Small intestine (tissue), 7 donors: ENCODE data around the gene PARD6B. TPM values are rescaled to one million over a fixed set of nuclear protein-coding genes. Genes with fewer than 3 reads are reported as not detected.

Source experiments
- DNase-seq, 2 donors: peaks; one replicate each; pipeline versions ENCODE4 v3.0.0 to v3.0.0-alpha.2; 2013
- FAIRE-seq: peaks from 2 replicates; lab custom pipeline; 2012; peaks lifted over from hg19 to GRCh38; lab: Jason Lieb, UNC
- H3K27ac ChIP-seq, 3 donors: one replicate each; pipeline ENCODE4 v1.5.1; 2013; ENCODE audit warnings: low read length in 2 of 3, mild to moderate bottlenecking in 2 of 3, control low read depth in 1 of 3, inconsistent platforms in 1 of 3, low read depth in 1 of 3, moderate library complexity in 1 of 3
- H3K27me3 ChIP-seq, 3 donors: one replicate each; pipeline ENCODE4 v1.6.1; 2013; ENCODE audit warnings: low read length in 3 of 3, inconsistent platforms in 1 of 3; ENCODE audit not compliant: control insufficient read depth in 3 of 3, insufficient read depth in 3 of 3
- H3K36me3 ChIP-seq, 3 donors: one replicate each; pipeline ENCODE4 v1.6.1; 2013; ENCODE audit warnings: low read length in 3 of 3, inconsistent platforms in 1 of 3, low read depth in 1 of 3, mild to moderate bottlenecking in 1 of 3, moderate library complexity in 1 of 3; ENCODE audit not compliant: control insufficient read depth in 3 of 3, insufficient read depth in 2 of 3
- H3K4me1 ChIP-seq, 3 donors: one replicate each; pipeline ENCODE4 v1.6.1; 2013; ENCODE audit warnings: low read length in 2 of 3, inconsistent platforms in 1 of 3, low read depth in 1 of 3, mild to moderate bottlenecking in 1 of 3, moderate library complexity in 1 of 3; ENCODE audit not compliant: control insufficient read depth in 3 of 3, insufficient read depth in 2 of 3
- H3K4me3 ChIP-seq, 3 donors: one replicate each; pipeline ENCODE4 v1.5.1; 2013; ENCODE audit warnings: low read length in 3 of 3, control low read depth in 1 of 3, inconsistent platforms in 1 of 3, low read depth in 1 of 3, mild to moderate bottlenecking in 1 of 3, moderate library complexity in 1 of 3
- H3K9me3 ChIP-seq, 2 donors: one replicate each; pipeline ENCODE4 v1.6.1; 2013; ENCODE audit warnings: low read depth in 1 of 2, low read length in 1 of 2; ENCODE audit not compliant: control insufficient read depth in 2 of 2, insufficient read depth in 1 of 2
- WGBS, 3 donors: extraction: QIAGEN DNeasy Blood & Tissue Kit; methylation state at CpG; one replicate each; pipeline ENCODE4 v1.1.7; 2013; 5-methylcytosine and 5-hydroxymethylcytosine counted together
- polyA plus RNA-seq, 4 donors: library from polyadenylated mRNA; stranded (reverse) in 3 of 4; unstranded in 1 of 4; fragments of 200-250 nt in 3 of 4; fragments of 120-200 nt in 1 of 4; gene quantifications; one replicate each; pipeline versions ENCODE4 v1.2.1 to v1.2.3, GENCODE V29; 2013
- donor health status: healthy with polysubstance abuse.
- donor health status: control.
- donor health status: control.
- donor health status: Bipolar disorder and iron deficiency.
- donor health status: healthy.

Gene PARD6B
- polyA plus RNA-seq, 4 donors = 2.4 to 14.3 (median 9.0) TPM

DNA sequence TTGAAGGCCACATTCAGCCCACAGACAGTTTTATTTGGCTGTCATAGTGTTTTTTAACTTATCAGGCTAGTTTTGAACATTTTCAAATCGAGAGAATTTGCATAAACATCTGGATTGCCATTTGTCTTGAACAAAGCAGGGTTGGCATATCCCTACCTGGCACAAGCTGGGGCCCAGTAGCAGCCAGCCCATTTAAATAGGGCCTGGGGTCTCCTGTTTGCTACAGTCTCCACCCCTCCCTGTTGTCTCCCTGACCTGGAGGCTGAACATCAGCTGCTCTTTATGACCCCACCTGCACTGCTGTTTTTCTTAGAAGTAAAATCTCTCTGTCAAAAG is 73.9 kb downstream of the PARD6B start:
- Histone ChIP-seq H3K27ac (peak overlapping the region in 2 of 3 donors; percentile 27 to 35), H3K4me1 (no peaks in the 10 kb centered on the region), H3K4me3 (no peak overlapping the region), H3K9me3 (no peaks in the 10 kb centered on the region), H3K36me3 (no peaks in the 10 kb centered on the region), H3K27me3 (no peaks in the 10 kb centered on the region)
- WGBS, 3 donors = 50 to 87% (median 50%) methylated on average over 1 of the region's 1 CpG
- FAIRE-seq (no peak), DNase-seq (no peak)

- H3K27ac ChIP-seq = no peak overlapping the region
- 91 to 95% (median 92%) methylated on average over 5 of the region's 5 CpGs for WGBS, 3 donors
Observed at GRCh38 chr20:50806126-50806768, 74.9 kb downstream of the PARD6B start.

More at GRCh38 chr20:50806126-50806768, 74.9 kb downstream of the PARD6B start:
- H3K9me3 ChIP-seq = peaks cover 0 to 3% of the 10 kb centered on the region in 2 donors
- H3K4me1 ChIP-seq = no peaks in the 10 kb centered on the region
- no peak overlapping the region for H3K4me3 ChIP-seq
- DNase-seq (no peak), FAIRE-seq (no peak)
- H3K36me3 ChIP-seq = no peaks in the 10 kb centered on the region
- no peaks in the 10 kb centered on the region for H3K27me3 ChIP-seq

Other genes starting within 250 kb of the PARD6B start
- gene PTPN1, start 221.2 kb upstream of the PARD6B start, polyA plus RNA-seq = 10 to 100 TPM in 2 of 4 donors, 1 to 10 TPM in 2; 6.5 to 18.0 (median 12.6) TPM
- 10 to 100 TPM in 1 of 4 donors, 1 to 10 TPM in 2, under 1 TPM in 1; 0.22 to 10.9 (median 3.2) TPM for gene RIPOR3, start 40.0 kb upstream of the PARD6B start, polyA plus RNA-seq
- 1 to 10 TPM in 3 of 4 donors, under 1 TPM in 1; 0.45 to 4.0 (median 1.5) TPM for gene BCAS4, start 63.5 kb downstream of the PARD6B start, polyA plus RNA-seq
- gene ADNP, start 199.9 kb downstream of the PARD6B start, polyA plus RNA-seq = 10 to 100 TPM; 24.9 to 65.8 (median 28.9) TPM
- 10 to 100 TPM; 43.6 to 66.2 (median 51.0) TPM for gene DPM1, start 227.0 kb downstream of the PARD6B start, polyA plus RNA-seq
- 1 to 10 TPM; 2.2 to 4.7 (median 2.9) TPM for gene MOCS3, start 227.2 kb downstream of the PARD6B start, polyA plus RNA-seq